Colonic mucosa (tissue), 4 donors: ENCODE measurements around the gene CTDNEP1. TPM values are rescaled to one million over a fixed set of nuclear protein-coding genes. Genes with fewer than 3 reads are reported as not detected.

Experiments
- DNase-seq: peaks from one replicate; pipeline ENCODE4 v3.0.0-alpha.2; 2020
- H3K27ac ChIP-seq: fragments of 200-600 bp; one replicate; pipeline ENCODE4 v1.8.0; 2021
- H3K27me3 ChIP-seq: fragments of 200-600 bp; one replicate; pipeline ENCODE4 v1.8.0; 2021
- H3K36me3 ChIP-seq: fragments of 200-600 bp; one replicate; pipeline ENCODE4 v1.8.0; 2021
- H3K4me1 ChIP-seq: fragments of 200-600 bp; one replicate; pipeline ENCODE4 v1.8.0; 2021; ENCODE audit warnings: mild to moderate bottlenecking
- H3K4me3 ChIP-seq: fragments of 200-600 bp; one replicate; pipeline ENCODE4 v1.8.0; 2021
- H3K9ac ChIP-seq, 2 donors: one replicate each; pipeline ENCODE4 v1.7.0; 2013; ENCODE audit warnings: control low read depth in 2 of 2, low read depth in 2 of 2, low read length in 2 of 2
- H3K9me3 ChIP-seq: fragments of 200-600 bp; one replicate; pipeline ENCODE4 v1.8.0; 2021
- intact Hi-C: fragments of 100-400 bp; cut with DNase I; formaldehyde crosslinking; loops from one replicate; pipeline ENCODE4 v1.14.1; 2022
- total RNA-seq, 2 donors: library from RNA; stranded (reverse); fragmentation: NEBNext Ultra II Directional in 1 of 2; extraction: Animal tissue kit (Norgen Biotek cat#: 25700) in 1 of 2; gene quantifications; one replicate each; pipeline ENCODE4 v1.2.1, GENCODE V29; 2021
- TF ChIP-seq, protein P1 (sequence below): fragments of 200-600 bp; IDR thresholded peaks from one replicate; pipeline ENCODE4 v1.8.0; 2022; ENCODE audit warnings: antibody characterized with exemption, mild to moderate bottlenecking
- donor health status: healthy.
- donor health status: DM: no; HTN: no; CAD: no.
- donor health status: DM: no; HTN: no; CAD: no.

Gene CTDNEP1
- total RNA-seq, 2 donors from 2014 or later: 124 to 145 TPM

- peak overlapping the region; percentile 95 for H3K4me3 ChIP-seq
- intact Hi-C loops: no loop called here
- DNase-seq: no peak
- no peaks in the 10 kb centered on the region for H3K9me3 ChIP-seq
- peak overlapping the region; percentile 94 to 99 for H3K9ac ChIP-seq
- TF ChIP-seq, protein P1, sequence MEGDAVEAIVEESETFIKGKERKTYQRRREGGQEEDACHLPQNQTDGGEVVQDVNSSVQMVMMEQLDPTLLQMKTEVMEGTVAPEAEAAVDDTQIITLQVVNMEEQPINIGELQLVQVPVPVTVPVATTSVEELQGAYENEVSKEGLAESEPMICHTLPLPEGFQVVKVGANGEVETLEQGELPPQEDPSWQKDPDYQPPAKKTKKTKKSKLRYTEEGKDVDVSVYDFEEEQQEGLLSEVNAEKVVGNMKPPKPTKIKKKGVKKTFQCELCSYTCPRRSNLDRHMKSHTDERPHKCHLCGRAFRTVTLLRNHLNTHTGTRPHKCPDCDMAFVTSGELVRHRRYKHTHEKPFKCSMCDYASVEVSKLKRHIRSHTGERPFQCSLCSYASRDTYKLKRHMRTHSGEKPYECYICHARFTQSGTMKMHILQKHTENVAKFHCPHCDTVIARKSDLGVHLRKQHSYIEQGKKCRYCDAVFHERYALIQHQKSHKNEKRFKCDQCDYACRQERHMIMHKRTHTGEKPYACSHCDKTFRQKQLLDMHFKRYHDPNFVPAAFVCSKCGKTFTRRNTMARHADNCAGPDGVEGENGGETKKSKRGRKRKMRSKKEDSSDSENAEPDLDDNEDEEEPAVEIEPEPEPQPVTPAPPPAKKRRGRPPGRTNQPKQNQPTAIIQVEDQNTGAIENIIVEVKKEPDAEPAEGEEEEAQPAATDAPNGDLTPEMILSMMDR: no peak
- H3K36me3 ChIP-seq: peaks cover 5% of the 10 kb centered on the region
- peak overlapping the region; percentile 99 for H3K27ac ChIP-seq
- H3K27me3 ChIP-seq: no peaks in the 10 kb centered on the region
- H3K4me1 ChIP-seq: peaks cover 28% of the 10 kb centered on the region
Measured at GRCh38 chr17:7238420-7239090, 13.0 kb downstream of the CTDNEP1 start.

GRCh38 chr17:7237761-7238419, 13.6 kb downstream of the CTDNEP1 start:
- H3K27me3 ChIP-seq: no peaks in the 10 kb centered on the region
- peak overlapping the region; percentile 99 for H3K27ac ChIP-seq
- H3K36me3 ChIP-seq: peaks cover 5% of the 10 kb centered on the region
- H3K9me3 ChIP-seq: no peaks in the 10 kb centered on the region
- H3K4me3 ChIP-seq: peak overlapping the region; percentile 95
- intact Hi-C loops: no loop called here
- H3K4me1 ChIP-seq: peaks cover 28% of the 10 kb centered on the region
- DNase-seq: peak; percentile 95
- TF ChIP-seq, protein P1: no peak
- peak overlapping the region; percentile 80 to 82 for H3K9ac ChIP-seq

DNA sequence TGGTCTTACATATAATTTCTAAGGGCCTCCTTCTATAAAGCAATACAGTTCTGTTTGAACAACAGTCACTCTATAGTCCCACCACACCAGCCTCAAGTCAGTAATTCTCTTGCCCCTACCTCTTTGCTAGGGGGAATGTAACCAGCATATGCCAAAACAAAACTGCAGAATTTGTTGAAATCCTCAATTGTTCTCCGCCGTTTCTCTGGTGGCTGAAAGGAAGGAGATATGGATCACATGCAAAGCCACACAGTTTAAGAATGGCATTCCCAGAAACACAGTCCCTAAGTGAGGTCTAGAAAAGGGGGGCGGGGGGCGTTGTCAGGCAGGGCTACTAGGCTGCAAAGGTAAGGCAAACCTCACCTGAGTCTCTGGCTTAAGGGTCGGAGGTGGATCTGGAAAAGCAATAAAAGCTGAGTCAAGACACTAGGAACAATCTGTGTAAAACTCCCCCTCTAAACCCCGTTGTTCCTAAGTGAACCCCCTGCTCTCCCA, 14.2 kb downstream of the CTDNEP1 start:
- Histone ChIP-seq H3K9me3 (no peaks in the 10 kb centered on the region), H3K4me1 (peaks cover 28% of the 10 kb centered on the region), H3K27me3 (no peaks in the 10 kb centered on the region), H3K27ac (peak overlapping the region; percentile 99), H3K36me3 (peaks cover 5% of the 10 kb centered on the region), H3K9ac (peak overlapping the region in 1 of 2 donors; percentile 82), H3K4me3 (peak overlapping the region; percentile 95)
- DNase-seq: no peak
- intact Hi-C loops: no loop called here
- TF ChIP-seq, protein P1: no peak

DNA sequence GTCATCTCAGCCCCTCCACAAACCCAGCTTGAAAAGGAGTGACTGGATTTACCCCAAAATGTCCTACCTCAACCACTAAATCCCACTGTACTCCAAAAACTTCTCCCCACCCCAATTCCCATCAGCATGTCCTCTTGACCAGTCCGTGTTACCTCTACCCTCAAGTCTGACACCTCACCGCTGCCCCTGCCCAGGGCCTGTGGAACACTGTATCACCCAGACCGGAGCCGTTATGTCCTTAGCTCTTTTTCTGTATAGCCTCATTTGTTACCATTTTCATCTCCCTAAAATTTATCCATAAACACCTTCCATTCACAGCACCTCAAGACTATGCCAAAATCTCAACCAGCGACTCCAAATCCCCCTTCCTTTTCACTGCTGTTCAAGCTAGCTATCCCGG, 14.7 kb downstream of the CTDNEP1 start:
- H3K4me1 ChIP-seq: peaks cover 28% of the 10 kb centered on the region
- peaks cover 5% of the 10 kb centered on the region for H3K36me3 ChIP-seq
- peak overlapping the region in 1 of 2 donors; percentile 82 for H3K9ac ChIP-seq
- TF ChIP-seq, protein P1: no peak
- intact Hi-C loops: no loop called here
- H3K27ac ChIP-seq: peak overlapping the region; percentile 99
- no peaks in the 10 kb centered on the region for H3K9me3 ChIP-seq
- DNase-seq: no peak
- no peaks in the 10 kb centered on the region for H3K27me3 ChIP-seq
- H3K4me3 ChIP-seq: no peak overlapping the region

DNA sequence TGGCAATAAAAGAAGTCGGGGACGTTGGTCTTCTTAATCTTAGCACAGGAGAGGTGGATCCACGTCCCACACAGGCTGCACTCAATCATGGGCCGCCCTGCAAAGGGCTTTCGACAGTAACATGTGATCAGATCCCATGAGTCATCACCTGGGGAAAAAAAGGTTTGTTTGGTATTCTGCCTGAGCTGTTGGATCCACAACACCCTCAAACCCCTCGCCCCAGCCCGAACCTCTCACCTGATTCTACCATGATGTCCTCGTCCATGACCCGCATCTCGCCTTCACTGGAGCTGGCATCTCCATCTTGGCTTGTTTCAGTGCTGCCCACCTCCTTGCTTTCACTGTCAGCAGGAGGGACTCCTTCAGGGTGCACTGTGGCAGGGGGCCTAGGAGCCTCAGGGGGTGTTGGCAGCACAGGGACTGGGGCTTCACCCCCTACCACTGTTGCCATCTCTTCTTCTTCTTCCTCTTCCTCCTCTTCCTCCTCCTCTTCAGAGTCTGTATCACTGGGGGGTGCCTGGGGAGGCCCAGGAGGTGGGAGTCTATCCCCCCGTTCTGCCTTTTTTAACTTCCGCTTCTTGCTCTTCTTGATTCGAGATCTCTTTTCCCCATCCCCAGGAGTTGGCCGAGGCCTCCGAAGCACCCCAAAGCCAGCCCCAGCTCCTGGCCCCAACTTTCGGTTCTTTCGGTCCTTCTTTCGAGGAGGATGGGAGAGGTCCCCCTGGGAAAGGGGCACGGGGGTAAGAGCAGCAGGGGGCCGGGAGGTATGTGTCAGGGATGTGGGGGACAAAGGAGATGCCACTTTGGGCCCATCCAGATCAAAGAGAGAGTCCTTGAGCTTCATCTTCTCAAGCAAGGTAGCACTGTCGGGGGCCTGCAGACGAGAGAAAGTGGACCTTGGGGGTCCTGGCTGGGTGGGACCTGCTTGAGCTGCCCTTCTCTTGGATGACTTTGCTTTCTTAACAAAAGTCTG, 15.6 kb downstream of the CTDNEP1 start:
- no peak for DNase-seq
- no peaks in the 10 kb centered on the region for H3K27me3 ChIP-seq
- H3K9me3 ChIP-seq: no peaks in the 10 kb centered on the region
- intact Hi-C loops: no loop called here
- H3K36me3 ChIP-seq: peaks cover 5% of the 10 kb centered on the region
- no peak overlapping the region for H3K4me3 ChIP-seq
- H3K9ac ChIP-seq: peak overlapping the region in 1 of 2 donors; percentile 16
- TF ChIP-seq, protein P1: no peak
- peak overlapping the region; percentile 91 for H3K27ac ChIP-seq
- H3K4me1 ChIP-seq: peaks cover 26% of the 10 kb centered on the region
